Mesodermal cell (in vitro differentiated cells): ENCODE measurements around the gene CIB2.

Experiments
- H3K27ac ChIP-seq: 2 replicates; pipeline ENCODE4 v1.7.0; 2013; ENCODE audit warnings: mild to moderate bottlenecking, low read depth, low read length, moderate library complexity; ENCODE audit not compliant: severe bottlenecking
- H3K36me3 ChIP-seq: 2 replicates; pipeline ENCODE4 v1.7.1; 2013; ENCODE audit warnings: mild to moderate bottlenecking, low read length, moderate library complexity; ENCODE audit not compliant: control insufficient read depth, insufficient read depth
- H3K4me1 ChIP-seq: one replicate; pipeline ENCODE4 v1.7.1; 2013; ENCODE audit warnings: mild to moderate bottlenecking, low read length; ENCODE audit not compliant: insufficient read depth, control insufficient read depth, poor library complexity, severe bottlenecking
- H3K4me3 ChIP-seq: 2 replicates; pipeline ENCODE4 v1.7.0; 2013; ENCODE audit warnings: low read length, control low read depth, mild to moderate bottlenecking; ENCODE audit not compliant: insufficient read depth, poor library complexity, severe bottlenecking; ENCODE audit errors: extremely low read depth
- H3K9me3 ChIP-seq: 2 replicates; pipeline ENCODE4 v1.7.1; 2013; ENCODE audit warnings: mild to moderate bottlenecking, low read length, moderate library complexity; ENCODE audit not compliant: control insufficient read depth
- WGBS, 2 experiments: methylation state at CpG; one replicate each; pipeline ENCODE4 v1.1.5; 2013; ENCODE audit warnings: missing lambda C conversion rate in 2 of 2; ENCODE audit not compliant: insufficient coverage in 2 of 2; 5-methylcytosine and 5-hydroxymethylcytosine counted together

The CIB2 gene

GRCh38 chr15:78105476-78106241 lies 25.6 kb downstream of the CIB2 start:
- no peak overlapping the region for H3K4me3 ChIP-seq
- H3K36me3 ChIP-seq = no peaks in the 10 kb centered on the region
- H3K27ac ChIP-seq = no peak overlapping the region
- H3K4me1 ChIP-seq = no peaks in the 10 kb centered on the region
- H3K9me3 ChIP-seq = no peaks in the 10 kb centered on the region
- 90 to 92% methylated on average over 9 to 11 of the region's 16 CpGs for WGBS, 2 experiments

GRCh38 chr15:78104566-78105475 lies 26.4 kb downstream of the CIB2 start:
- no peaks in the 10 kb centered on the region for H3K9me3 ChIP-seq
- no peaks in the 10 kb centered on the region for H3K36me3 ChIP-seq
- 83 to 93% methylated on average over 8 of the region's 12 CpGs for WGBS, 2 experiments
- no peak overlapping the region for H3K4me3 ChIP-seq
- H3K27ac ChIP-seq = no peak overlapping the region
- H3K4me1 ChIP-seq = no peaks in the 10 kb centered on the region

- 82 to 97% methylated on average over 3 to 4 of the region's 4 CpGs for WGBS, 2 experiments
- Histone ChIP-seq H3K27ac (no peak overlapping the region), H3K9me3 (no peaks in the 10 kb centered on the region), H3K4me3 (no peak overlapping the region), H3K4me1 (no peaks in the 10 kb centered on the region), H3K36me3 (no peaks in the 10 kb centered on the region)
Measured at GRCh38 chr15:78104119-78104479, 27.1 kb downstream of the CIB2 start.

GRCh38 chr15:78103406-78104118 lies 27.7 kb downstream of the CIB2 start:
- H3K9me3 ChIP-seq = no peaks in the 10 kb centered on the region
- no peak overlapping the region for H3K4me3 ChIP-seq
- H3K36me3 ChIP-seq = no peaks in the 10 kb centered on the region
- H3K27ac ChIP-seq = no peak overlapping the region
- H3K4me1 ChIP-seq = no peaks in the 10 kb centered on the region
- 92 to 93% methylated on average over 11 to 12 of the region's 12 CpGs for WGBS, 2 experiments

GRCh38 chr15:78102741-78103140 lies 28.5 kb downstream of the CIB2 start:
- Histone ChIP-seq H3K4me1 (no peaks in the 10 kb centered on the region), H3K9me3 (no peaks in the 10 kb centered on the region), H3K27ac (no peak overlapping the region), H3K4me3 (no peak overlapping the region), H3K36me3 (no peaks in the 10 kb centered on the region)
- WGBS, 2 experiments = 74 to 77% methylated on average over 4 to 6 of the region's 6 CpGs

- Histone ChIP-seq H3K9me3 (no peaks in the 10 kb centered on the region), H3K36me3 (no peaks in the 10 kb centered on the region), H3K27ac (no peak overlapping the region), H3K4me1 (no peaks in the 10 kb centered on the region), H3K4me3 (no peak overlapping the region)
- 80 to 100% methylated on average over 1 of the region's 1 CpG for WGBS, 2 experiments
Measured at GRCh38 chr15:78102211-78102610, 29.0 kb downstream of the CIB2 start.

GRCh38 chr15:78101423-78102105 lies 29.7 kb downstream of the CIB2 start:
- H3K9me3 ChIP-seq = no peaks in the 10 kb centered on the region
- WGBS, 2 experiments = 86 to 96% methylated on average over 2 to 4 of the region's 5 CpGs
- H3K4me1 ChIP-seq = no peaks in the 10 kb centered on the region
- H3K36me3 ChIP-seq = no peaks in the 10 kb centered on the region
- no peak overlapping the region for H3K4me3 ChIP-seq
- H3K27ac ChIP-seq = no peak overlapping the region

- Histone ChIP-seq H3K9me3 (no peaks in the 10 kb centered on the region), H3K4me3 (no peak overlapping the region), H3K27ac (no peak overlapping the region), H3K4me1 (no peaks in the 10 kb centered on the region), H3K36me3 (no peaks in the 10 kb centered on the region)
- 93 to 100% methylated on average over 2 of the region's 2 CpGs for WGBS, 2 experiments
Measured at GRCh38 chr15:78100886-78101285, 30.4 kb downstream of the CIB2 start.

- Histone ChIP-seq H3K9me3 (no peaks in the 10 kb centered on the region), H3K27ac (no peak overlapping the region), H3K4me1 (no peaks in the 10 kb centered on the region), H3K4me3 (no peak overlapping the region), H3K36me3 (no peaks in the 10 kb centered on the region)
- WGBS, 2 experiments = 91 to 93% methylated on average over 8 to 10 of the region's 11 CpGs
Measured at GRCh38 chr15:78098131-78098755, 33.0 kb downstream of the CIB2 start.

- Histone ChIP-seq H3K4me1 (no peaks in the 10 kb centered on the region), H3K36me3 (no peaks in the 10 kb centered on the region), H3K4me3 (no peak overlapping the region), H3K27ac (no peak overlapping the region), H3K9me3 (no peaks in the 10 kb centered on the region)
- WGBS, 2 experiments = 81 to 86% methylated on average over 8 to 9 of the region's 9 CpGs
Measured at GRCh38 chr15:78097667-78098066, 33.6 kb downstream of the CIB2 start.
